ENCODE data around the gene AUTS2. TPM values are rescaled to one million over a fixed set of nuclear protein-coding genes. Genes with fewer than 3 reads are reported as not detected.

AUTS2 gene
- total RNA-seq, 1 experiment from 2014 or later = 4.6 TPM

- no peak for DNase-seq (ENCODE audit: low read depth)
Observed at GRCh38 chr7:70565721-70566370, 967.6 kb downstream of the AUTS2 start.

GRCh38 chr7:70566671-70567070, 968.4 kb downstream of the AUTS2 start:
- no peak for DNase-seq (ENCODE audit: low read depth)

- no peak for DNase-seq (ENCODE audit: low read depth)
Observed at GRCh38 chr7:70568674-70569334, 970.5 kb downstream of the AUTS2 start.

- no peak for DNase-seq (ENCODE audit: low read depth)
Observed at GRCh38 chr7:70569335-70569819, 971.1 kb downstream of the AUTS2 start.

GRCh38 chr7:70570029-70570428, 971.8 kb downstream of the AUTS2 start:
- DNase-seq (ENCODE audit: low read depth) = no peak

GRCh38 chr7:70570961-70571360, 972.7 kb downstream of the AUTS2 start:
- no peak for DNase-seq (ENCODE audit: low read depth)

GRCh38 chr7:70571403-70571934, 973.2 kb downstream of the AUTS2 start:
- DNase-seq (ENCODE audit: low read depth) = peak; percentile 81

- DNase-seq (ENCODE audit: low read depth) = no peak
Observed at GRCh38 chr7:70571961-70572360, 973.7 kb downstream of the AUTS2 start.

GRCh38 chr7:70572571-70572970, 974.3 kb downstream of the AUTS2 start:
- no peak for DNase-seq (ENCODE audit: low read depth)

GRCh38 chr7:70573071-70573661, 974.9 kb downstream of the AUTS2 start:
- no peak for DNase-seq (ENCODE audit: low read depth)

- no peak for DNase-seq (ENCODE audit: low read depth)
Observed at GRCh38 chr7:70573696-70574095, 975.4 kb downstream of the AUTS2 start.

- no peak for DNase-seq (ENCODE audit: low read depth)
Observed at GRCh38 chr7:70574314-70574834, 976.1 kb downstream of the AUTS2 start.

GRCh38 chr7:70574970-70575799, 976.9 kb downstream of the AUTS2 start:
- peak; percentile 69 for DNase-seq (ENCODE audit: low read depth)

- no peak for DNase-seq (ENCODE audit: low read depth)
Observed at GRCh38 chr7:70577078-70577477, 978.8 kb downstream of the AUTS2 start.

GRCh38 chr7:70578131-70578530, 979.9 kb downstream of the AUTS2 start:
- DNase-seq (ENCODE audit: low read depth) = no peak

- DNase-seq (ENCODE audit: low read depth) = peak; percentile 70
Observed at GRCh38 chr7:70579397-70580097, 981.3 kb downstream of the AUTS2 start.

- no peak for DNase-seq (ENCODE audit: low read depth)
Observed at GRCh38 chr7:70580161-70580560, 981.9 kb downstream of the AUTS2 start.

- DNase-seq (ENCODE audit: low read depth) = no peak
Observed at GRCh38 chr7:70582927-70583895, 984.9 kb downstream of the AUTS2 start.

Data from HT1080 (cell line).